AG08396 (cell line): ENCODE results near the gene KCTD6.

Source experiments
- DNase-seq: peaks from one replicate; pipeline ENCODE4 v3.0.0; 2012; ENCODE audit warnings: low spot score, mixed read lengths

The KCTD6 gene

GRCh38 chr3:58491506-58492402, at the start of gene KCTD6:
TSS of gene KCTD6 (plus strand) at chr3:58492096. CDS start at chr3:58498756, 6,660 bp downstream.
- DNase-seq: peak; percentile 97

GRCh38 chr3:58452176-58452575, 39.7 kb upstream of the KCTD6 start:
- DNase-seq: no peak

DNA sequence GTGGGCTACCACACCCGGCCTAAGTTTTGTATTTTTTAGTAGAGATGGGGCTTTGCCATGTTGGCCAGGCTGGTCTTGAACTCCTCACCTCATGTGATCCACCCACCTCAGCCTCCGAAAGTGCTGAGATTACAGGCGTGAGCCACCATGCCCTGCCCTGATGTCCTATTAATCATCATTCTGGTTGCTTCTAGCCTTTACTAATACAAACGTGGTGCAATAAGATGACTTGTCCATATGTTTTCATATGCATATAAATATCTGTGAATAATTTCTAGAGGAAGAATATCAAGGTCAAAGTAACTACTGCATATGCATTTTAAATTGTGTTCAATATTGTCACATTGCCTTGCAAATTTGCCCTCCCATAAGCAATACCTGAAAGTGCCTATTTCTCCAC, 32.7 kb upstream of the KCTD6 start:
- no peak for DNase-seq

DNA sequence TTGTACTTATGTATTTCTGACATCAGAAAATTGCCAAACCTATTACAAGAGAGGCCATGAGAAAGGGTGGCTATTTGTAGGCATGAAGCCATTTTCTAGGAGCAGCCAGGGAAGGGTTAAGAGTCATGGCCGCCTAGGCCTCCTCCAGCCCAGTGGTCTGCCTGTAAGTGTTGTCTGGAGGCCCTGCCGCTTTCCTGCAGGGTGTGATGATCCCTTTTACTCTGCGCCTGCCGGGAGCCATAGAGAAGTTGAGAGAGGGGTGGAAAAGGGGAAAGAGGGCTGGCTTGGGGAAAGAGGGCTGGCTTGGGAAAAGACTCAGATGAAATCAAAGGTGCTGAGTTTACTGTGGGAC, 29.1 kb upstream of the KCTD6 start:
- no peak for DNase-seq

DNA sequence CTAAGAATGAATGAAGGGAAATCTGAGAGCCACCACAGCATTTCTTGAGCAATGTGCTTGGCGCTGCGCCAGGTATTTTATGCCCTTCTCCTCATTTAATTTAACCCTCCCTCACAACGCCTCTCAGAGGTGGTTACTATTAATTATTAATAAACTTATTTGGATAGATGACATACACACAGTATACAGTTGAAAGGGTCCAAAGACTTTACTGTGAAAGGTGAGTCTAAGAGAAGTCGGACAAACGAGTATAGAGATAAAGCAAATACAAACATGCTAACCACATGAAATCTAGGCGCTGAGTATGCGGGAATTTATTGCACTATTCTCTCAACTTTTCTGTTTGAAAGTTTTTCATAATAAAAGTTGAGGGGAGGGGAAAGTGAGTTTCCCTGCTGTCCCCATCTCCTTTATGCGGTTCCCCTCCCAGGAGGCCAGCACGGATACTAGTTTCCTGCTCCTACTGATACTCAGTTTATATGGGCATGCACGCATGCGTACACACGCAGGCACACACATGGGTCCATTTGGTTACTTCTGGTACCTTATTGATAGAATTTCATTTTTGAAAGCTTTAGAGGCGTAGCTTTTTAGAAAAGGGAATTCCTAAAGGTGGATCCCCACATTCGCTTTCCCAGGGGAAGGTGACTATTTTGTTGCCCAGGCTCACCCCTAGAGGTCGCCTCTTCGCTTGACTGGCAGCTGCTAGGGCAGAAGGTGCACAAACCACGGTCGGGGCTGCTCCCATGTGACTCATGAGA, 28.5 kb upstream of the KCTD6 start:
- DNase-seq: peak; percentile 89

DNA sequence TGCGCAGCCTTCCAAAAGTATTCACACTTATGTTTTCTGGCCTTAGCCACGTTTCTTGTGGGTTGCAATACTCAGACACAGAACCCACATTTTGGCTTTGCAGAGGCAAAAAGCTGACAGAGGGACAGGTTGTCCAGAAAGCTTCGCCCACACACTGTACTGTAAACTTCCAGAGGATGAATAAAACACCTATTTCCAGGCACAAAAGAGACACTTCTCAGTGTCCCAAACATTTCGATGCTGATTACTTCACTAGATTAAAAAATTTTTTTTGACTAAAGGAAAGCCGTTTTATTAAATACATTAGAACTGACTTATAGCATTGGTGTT, 28.0 kb upstream of the KCTD6 start:
- no peak for DNase-seq

- DNase-seq: no peak
Observed at GRCh38 chr3:58464866-58465265, 27.0 kb upstream of the KCTD6 start.

GRCh38 chr3:58466899-58467563, 24.9 kb upstream of the KCTD6 start:
- no peak for DNase-seq

GRCh38 chr3:58469096-58469495, 22.8 kb upstream of the KCTD6 start:
- no peak for DNase-seq

GRCh38 chr3:58470363-58471024, 21.4 kb upstream of the KCTD6 start:
- DNase-seq: no peak

DNA sequence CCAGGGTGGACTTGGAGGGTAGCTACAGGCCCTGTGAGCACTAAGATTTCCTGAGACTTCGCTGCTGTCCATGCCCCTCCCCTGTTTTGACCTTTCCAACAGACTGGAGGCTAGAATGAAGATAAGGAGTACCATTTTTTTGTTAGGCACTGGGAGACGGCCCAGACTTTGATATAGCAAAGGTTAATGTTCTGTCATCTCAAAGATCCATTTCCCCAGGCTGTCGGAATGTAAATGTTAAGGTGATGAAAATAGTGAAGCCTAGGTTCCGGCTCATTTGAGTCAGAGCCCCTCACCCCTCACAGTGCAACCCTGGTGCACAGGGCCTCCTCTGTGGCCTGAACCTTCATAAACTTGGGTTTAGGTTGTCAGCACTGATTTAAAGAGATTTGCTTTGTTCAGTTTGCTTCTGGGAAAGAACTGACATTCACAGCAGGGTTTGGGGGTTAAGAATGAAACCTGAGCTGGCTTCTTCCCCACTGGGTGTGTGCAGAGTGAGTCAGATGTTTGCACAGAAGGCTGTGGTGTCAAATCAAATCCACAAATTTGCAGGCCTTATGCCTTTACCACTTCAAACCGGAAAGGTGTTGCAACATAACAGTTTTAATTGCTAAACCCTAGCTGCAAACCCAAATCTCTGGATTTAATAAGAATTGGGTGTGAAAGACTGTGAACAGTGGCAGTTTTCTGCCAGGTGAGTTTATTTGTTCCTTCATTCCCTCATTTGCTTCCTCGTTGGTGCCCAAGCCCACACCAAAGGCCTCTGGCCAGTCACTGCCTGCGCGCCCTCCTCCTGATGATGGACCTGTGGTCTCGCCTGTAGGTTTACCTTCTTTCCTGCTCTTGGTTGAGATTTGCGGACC, 20.6 kb upstream of the KCTD6 start:
- DNase-seq: peak; percentile 65

DNA sequence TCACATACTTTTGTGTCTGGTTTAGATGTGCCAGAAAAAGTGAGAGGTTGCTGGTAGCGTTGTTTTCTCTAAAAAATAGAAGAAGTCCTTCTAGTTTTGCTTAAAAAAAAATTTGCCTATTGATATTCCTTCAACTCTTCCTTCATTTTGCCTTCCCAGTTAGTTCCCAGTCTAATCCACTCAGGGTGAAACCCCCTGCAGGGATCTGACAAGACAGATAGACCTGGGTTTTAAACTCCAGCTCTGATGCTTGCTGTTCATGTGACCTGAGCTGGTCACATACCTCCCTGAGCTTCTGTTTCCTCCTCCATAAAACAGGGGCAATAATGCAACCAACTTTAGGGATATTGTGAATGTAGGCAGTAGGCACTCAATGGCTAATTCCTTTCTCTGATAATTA, 18.6 kb upstream of the KCTD6 start:
- DNase-seq: no peak

GRCh38 chr3:58474348-58474911, 17.5 kb upstream of the KCTD6 start:
- no peak for DNase-seq

- no peak for DNase-seq
Observed at GRCh38 chr3:58474967-58475578, 16.8 kb upstream of the KCTD6 start.

DNA sequence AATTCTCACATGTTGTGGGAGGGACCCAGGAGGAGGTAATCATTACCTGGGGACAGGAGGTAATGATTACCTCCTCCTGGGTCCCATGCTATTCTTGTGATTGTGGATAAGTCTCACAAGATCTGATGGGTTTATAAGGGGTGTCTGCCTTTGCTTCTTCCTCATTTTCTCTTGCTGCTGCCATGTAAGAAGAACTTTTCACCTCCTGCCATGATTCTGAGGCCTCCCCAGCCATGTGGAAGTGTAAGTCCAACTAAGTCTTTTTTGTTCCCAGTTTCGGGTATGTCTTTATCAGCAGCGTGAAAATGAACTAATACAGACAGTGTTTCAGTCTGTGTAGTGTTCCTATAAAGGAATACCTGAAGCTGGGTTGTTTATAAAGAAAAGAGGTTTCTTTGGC, 13.1 kb upstream of the KCTD6 start:
- DNase-seq: no peak

DNA sequence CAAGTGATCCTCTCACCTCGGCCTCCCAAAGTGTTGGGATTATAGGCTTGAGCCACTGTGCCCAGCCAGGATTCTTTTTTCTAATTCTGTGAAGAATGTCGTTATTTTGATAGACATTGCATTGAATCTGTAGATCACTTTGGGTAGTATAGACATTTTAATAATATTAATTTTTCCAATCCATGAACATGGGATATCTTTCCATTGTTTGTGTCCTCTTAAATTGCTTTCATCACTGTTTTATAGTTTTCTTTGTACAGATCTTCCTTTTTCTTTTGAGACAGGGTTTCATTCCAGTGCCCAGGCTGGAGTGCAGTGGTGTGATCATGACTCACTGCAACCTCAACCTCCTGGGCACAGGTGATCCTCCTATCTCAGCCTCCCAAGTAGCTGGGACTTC, 11.6 kb upstream of the KCTD6 start:
- no peak for DNase-seq

DNA sequence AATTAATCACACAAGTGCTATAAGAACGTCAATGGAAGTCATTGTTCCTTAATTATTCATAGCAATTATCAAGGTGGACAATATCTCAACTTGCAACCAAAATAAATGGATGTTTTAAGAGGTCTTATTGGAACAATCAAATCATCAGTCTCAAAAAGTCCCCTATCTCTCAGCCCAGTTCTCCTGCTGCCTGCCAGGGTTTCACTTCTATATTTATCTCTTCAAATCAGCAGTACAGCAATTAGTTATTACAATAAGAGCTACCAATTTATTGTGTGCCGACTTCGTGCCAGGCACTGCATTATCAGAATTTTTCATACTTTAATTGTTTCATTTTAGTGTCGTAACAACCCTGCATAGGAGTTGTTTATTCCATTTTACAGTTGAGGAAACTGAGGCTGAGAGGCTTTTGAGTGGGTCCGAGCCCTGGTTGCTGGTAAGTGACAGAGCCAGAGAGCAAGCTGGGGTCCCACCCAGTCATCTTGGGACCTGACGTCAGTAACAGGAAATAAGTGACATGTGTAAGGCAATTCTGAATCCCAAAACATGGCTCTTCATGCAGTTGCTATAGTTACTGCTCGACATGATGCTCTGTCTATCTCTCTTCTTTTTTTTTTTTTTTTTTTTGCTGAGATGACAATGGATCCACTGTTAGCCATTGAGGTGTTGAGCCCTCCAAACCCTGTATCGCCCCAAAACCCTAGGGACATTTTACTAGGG, 8.8 kb upstream of the KCTD6 start:
- DNase-seq: no peak

DNA sequence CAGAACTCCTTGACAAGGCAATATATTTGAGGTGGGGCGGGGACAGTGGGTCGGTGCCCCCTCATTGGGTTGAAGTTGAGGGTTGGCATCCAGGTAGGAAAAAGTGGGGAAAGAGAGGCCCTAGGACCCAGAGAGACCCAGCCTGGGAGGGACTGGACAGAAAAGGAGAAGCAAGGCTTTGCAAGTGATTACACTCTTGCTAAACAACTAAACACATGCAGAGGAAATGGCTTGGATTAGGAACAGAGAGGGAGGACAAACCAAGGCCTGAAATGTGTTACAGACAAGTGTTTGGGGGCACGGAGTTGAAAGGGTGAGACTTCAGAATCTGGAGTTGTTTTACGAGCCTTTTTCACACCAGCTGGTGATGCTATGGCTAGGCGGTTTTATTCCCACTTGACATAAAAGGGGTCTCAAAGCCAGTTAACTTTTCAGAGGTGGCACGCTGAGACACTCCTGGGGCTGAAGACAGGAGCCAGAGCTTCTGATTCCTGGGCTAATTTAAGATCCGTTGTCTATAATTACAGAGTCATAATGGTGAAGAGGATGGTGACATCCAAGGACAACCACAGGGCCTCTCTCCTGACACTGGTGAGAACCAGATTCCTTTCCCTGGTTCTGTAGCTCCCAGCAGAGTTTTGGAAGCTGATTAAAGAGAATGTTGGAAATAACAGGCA, 7.7 kb upstream of the KCTD6 start:
- no peak for DNase-seq

- no peak for DNase-seq
Observed at GRCh38 chr3:58484722-58485069, 7.2 kb upstream of the KCTD6 start.
